Stimulated activated CD8-positive, alpha-beta memory T cell treated with anti-CD3 and anti-CD28 coated beads, Interleukin-4, amount 100 ng/mL, for 4 hours (primary cell): Measurements from ENCODE around the gene GPR158.

Source experiments
- DNase-seq, 2 donors: peaks; one replicate each; pipeline ENCODE4 v3.0.0-alpha.2; 2020; ENCODE audit warnings: low read depth in 2 of 2, low spot score in 1 of 2

Gene GPR158

GRCh38 chr10:25493122-25493893, 318.5 kb downstream of the GPR158 start:
- no peak for DNase-seq

GRCh38 chr10:25497246-25497645, 322.4 kb downstream of the GPR158 start:
- no peak for DNase-seq

DNA sequence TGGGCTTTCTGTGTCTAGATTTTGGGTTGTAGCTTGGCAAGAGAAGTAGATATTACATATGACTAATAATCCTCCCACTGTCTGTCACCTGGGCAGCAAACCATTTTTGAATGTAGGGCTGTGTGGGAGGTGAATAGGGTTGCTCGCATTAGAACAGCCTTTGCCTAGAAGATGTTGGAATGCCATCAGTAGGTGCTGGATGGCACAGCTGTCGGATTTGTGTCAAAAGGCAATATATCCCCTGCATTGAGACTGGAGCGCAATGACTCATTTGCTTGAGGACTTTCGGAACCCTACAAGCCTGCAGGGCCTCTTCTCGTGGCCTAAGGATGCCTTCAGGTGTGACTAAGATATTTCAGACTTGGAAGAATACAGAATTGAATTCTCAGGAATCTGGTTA, 323.8 kb downstream of the GPR158 start:
- no peak for DNase-seq

DNA sequence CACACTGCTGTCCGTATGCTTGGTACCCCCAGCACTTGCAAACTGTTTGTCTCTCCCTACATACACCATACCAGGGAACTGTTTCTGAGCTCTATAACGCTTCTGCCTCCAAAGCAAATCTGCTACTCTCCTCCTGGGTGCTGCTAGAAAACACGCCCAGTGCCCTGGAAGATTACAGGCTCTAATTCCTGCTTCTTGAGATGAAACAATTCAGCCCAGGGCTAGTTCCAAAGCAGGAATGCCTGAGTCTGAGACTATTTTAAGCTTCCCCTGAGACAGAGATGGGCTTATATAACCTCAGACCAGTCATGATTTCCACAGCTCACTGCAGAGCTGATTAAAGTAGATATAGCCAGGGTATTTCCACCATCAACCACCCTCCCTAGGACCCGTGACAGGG, 327.1 kb downstream of the GPR158 start:
- DNase-seq = no peak

- no peak for DNase-seq
Observed at GRCh38 chr10:25502453-25502852, 327.7 kb downstream of the GPR158 start.

- DNase-seq = no peak
Observed at GRCh38 chr10:25504306-25504705, 329.5 kb downstream of the GPR158 start.

DNA sequence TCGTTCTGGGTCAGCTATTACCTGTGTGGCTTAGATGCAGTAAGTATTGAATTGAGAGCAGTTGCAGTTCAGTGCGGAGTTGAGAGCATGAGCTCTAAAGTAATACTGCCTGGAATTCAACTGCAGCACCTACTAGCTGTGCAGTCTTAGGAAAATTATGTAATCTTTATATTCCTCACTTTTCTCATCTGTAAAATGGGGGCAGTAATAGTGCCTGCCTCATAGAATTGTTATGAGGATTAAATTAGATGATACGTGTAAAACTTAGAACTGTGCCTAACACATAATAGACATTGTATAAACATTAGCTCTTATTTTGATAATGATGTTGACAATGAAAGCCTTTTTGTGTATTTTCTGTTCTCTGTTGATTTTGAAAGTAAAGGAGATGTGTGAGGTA, 330.0 kb downstream of the GPR158 start:
- DNase-seq = no peak

DNA sequence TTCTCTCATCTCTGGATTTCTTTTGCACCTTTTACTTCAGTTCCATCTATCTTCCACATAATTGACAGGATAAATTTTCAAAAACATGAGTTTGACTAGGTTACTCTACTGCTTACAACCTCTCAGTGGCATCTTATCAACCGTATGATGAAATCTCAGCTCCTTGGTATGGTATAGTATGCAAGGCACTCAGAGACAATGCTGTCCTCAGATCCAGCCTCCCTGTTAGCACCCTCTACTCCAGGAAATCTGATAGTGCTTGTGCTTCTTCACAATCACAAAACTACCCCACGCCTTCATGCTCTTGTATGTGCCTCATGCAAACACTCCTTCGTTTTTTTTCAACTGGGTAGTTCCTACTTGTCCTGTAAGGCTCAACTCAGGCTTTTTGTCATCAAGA, 330.7 kb downstream of the GPR158 start:
- no peak for DNase-seq

GRCh38 chr10:25506821-25507335, 332.1 kb downstream of the GPR158 start:
- DNase-seq = no peak

DNA sequence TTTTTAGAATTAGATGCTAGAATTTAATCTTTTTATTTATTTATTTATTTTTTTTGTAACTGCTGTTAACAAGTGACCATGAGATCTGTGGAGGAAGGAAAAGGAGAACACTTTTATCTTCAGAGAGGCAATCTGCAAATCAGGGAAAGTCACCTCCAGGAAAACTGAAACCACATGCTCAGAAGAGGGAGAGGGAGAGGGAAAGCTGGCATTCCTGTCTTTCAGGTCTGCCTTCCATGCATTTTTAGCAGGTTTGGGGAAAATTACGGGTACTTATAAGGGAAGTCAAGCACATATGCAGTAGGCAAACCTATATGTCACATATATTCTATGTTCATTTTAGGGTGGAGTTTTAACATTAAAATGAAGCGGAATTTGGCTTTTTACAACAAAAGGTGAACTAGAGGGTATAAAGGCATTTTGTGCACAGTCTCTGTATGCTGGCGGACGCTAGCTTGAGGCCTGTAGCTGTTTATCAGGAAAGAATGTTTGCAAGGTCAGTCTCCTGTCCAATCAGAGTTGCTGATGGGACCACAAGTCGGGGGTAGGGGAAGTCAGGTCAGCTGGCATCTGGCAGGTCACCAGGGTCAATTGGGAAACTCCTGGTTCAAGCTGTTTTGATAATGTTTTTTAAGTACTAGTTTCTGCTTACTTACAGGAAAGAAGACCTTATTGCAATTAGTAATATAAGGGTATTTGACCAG, 333.5 kb downstream of the GPR158 start:
- DNase-seq = no peak

GRCh38 chr10:25509151-25509550, 334.4 kb downstream of the GPR158 start:
- no peak for DNase-seq

- no peak for DNase-seq
Observed at GRCh38 chr10:25522294-25522693, 347.5 kb downstream of the GPR158 start.

DNA sequence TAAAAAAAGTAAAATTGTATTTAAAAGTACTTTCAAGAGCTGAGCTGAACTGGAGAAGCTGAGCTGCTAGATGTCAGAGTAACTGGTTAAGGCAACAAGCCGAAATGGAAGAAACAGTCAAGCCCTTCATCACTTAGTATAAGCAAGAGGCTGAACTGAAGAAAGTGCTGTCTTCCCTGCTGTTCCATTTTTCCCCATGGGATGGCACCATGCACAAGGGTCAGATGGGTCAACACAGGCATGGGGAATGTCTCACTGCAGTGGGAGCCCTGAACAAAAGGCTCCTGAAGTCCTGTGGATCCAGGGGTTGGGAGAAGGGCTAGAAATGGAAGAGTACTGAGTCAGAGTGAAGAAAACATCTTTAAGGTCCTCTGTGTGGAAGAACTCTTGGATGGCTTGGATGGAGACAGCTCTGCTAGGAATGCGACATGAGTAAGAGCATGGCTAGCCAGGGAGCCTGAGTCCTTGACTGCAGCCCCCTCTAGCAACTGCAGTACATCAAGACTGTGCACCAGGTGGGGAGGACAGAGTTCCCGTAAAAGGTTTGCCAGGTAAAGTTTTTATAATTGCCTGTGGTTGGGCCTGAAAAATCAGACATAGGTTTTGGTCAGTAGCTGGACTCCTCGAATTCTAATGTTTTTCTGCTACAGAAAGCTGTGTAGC, 348.3 kb downstream of the GPR158 start:
- no peak for DNase-seq

DNA sequence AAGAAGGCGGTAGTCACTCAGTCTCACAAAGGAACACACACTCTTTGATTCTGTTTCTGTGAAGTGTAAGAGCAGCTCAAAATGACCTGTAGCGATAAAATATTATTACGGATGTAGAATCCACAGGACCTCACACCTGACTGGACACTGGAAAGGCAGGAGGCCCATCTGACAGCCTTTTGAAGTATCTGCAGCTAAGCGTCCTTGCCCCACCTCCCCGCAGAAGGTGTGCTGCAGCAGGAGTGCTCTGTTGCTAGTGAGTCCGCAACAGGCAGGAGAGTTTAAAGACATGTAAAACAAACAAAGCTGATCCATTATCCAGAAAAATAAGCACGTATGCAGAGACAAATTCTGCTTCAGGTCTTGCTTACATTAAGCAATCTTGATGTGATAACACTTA, 355.5 kb downstream of the GPR158 start:
- DNase-seq = no peak

DNA sequence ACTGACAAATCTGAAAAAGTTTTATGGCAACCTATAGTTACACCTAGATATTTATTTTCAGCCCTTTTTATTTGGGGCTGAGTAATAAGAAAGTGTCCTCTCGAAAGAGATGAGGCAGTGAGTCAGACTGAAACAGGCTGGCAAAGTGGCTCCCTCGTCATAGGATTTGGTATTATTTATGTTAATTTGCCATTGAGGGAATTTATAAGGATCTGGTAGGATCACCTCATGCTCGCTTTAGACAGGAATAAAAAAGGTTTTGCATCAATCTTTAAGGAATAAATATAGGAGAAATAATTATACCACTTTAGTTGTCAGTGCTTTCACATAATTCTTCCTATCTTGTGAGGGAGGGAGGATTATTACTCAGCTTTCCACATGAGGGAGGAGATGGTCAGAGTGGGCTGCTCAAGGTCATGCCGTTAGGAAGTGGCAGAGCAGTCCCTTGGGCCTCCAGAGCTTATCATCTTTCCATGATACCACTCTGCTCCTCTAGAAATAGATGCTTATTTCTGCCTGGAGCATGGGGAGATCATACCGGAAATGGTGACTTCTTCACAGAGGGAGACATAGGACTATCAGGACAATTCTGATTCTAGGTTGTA, 356.8 kb downstream of the GPR158 start:
- no peak for DNase-seq

GRCh38 chr10:25532213-25532612, 357.4 kb downstream of the GPR158 start:
- no peak for DNase-seq

DNA sequence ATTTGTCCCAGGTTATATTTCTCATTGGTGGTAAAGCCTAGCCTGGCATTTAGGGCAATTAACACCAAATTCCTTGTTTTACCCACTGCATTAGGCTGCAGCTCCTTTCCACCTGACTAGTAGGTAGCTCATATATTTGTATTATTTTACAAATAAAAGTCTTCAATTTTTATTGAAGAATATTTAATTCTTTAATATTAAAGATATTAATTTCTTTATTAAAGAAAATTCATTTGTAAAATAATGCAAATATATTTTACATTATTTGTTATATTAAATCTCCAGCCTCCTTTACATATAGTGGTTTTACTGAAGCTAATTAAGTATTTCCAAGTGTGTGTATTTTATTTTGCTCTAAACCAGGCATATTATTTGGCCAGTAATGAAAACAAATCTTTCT, 361.2 kb downstream of the GPR158 start:
- DNase-seq = no peak

DNA sequence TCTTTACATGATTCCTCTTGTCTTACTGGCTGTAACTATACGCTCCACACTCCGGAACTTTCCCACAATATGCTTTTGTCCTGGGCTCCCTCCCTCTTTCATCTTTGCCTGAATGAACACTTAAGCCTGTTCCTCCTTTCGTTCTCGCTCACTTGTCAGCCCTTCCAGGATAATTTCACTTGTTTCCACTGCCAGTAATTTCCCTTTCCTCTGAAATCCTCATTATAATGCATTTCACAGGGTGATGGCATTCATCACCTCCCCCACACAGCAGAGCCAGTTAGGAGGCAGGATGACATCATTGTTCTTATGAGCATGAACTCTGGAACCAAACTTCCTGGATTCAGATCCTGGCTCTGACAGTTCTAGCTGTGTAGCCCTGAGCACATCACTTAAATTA, 372.6 kb downstream of the GPR158 start:
- no peak for DNase-seq

- DNase-seq = no peak
Observed at GRCh38 chr10:25552283-25552919, 377.6 kb downstream of the GPR158 start.

- DNase-seq = no peak
Observed at GRCh38 chr10:25555865-25556264, 381.1 kb downstream of the GPR158 start.

DNA sequence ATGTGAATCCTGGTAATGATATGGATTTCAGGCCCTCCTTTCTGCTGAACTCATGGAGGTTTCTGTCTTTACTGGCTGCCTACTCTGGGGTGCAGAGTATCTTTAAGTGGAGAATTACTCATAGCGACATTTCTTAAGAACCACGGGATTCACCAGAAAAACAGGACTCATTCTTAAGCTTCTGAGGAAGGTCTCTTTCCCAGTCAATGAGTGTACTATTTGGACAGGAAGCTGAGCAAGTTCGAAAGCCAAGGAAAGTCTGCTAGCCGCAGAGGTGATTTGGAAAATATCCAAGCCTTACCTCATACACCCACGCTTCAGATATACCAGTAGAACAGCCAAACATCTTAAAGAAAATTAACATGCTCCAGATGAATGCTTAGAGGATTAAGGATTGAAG, 381.7 kb downstream of the GPR158 start:
- no peak for DNase-seq
